GM18511 (cell line): ENCODE data around the gene ZNF134.
A peak's percentile ranks its signal among the peaks of the same experiment; 100 is the strongest.

Experiments
- ATAC-seq: cut with Tn5 transposase; IDR thresholded peaks from one replicate; pipeline ENCODE4 v1.9.1; 2021; ENCODE audit warnings: mild to moderate bottlenecking, moderate library complexity; ENCODE audit not compliant: unreplicated experiment

The ZNF134 gene

DNA sequence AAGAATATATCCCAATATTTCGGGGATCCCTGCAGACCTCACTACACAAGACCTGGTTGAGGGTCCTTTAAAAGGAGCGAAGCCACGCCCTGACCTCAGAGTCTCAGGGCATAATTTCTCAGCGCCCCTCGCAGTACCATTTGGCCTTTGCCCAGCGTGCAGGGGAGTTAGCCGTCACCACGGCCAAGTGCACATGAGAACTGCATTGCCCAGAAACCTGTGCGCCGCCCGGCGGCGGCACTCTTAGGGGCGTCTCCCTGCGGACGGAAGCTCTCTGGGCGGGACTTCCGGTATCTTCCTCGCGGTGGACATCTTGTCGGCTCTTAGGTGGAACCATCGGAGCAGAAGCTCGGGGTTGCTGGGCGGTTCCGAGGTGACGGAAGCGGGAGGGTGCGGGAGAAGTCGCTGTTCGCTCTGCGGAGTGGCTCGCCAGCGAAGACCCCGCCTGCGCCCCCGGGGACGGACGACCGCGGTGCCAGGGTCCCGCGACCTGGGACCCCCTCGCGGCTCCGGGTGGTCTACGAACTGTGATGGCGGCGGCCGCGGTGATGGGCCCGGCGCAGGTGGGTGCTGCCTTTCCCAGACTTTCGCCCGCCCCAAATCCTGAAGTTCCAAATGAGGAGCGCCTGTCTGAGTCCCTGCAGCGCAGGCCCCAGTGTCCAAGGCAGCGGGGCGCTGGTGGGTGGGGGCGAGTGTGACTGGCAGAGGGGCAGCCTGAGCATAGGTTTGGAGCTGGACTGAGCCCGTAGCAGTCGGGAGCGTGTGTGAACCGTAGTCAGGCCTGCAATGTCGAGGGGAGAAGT, at the start of gene ZNF134:
Gene ZNF134 (plus strand): TSS at position 302 of the 803 bp plus-strand sequence. CDS start 5,227 bp downstream, outside the sequence.
- peak; percentile 99 for ATAC-seq

DNA sequence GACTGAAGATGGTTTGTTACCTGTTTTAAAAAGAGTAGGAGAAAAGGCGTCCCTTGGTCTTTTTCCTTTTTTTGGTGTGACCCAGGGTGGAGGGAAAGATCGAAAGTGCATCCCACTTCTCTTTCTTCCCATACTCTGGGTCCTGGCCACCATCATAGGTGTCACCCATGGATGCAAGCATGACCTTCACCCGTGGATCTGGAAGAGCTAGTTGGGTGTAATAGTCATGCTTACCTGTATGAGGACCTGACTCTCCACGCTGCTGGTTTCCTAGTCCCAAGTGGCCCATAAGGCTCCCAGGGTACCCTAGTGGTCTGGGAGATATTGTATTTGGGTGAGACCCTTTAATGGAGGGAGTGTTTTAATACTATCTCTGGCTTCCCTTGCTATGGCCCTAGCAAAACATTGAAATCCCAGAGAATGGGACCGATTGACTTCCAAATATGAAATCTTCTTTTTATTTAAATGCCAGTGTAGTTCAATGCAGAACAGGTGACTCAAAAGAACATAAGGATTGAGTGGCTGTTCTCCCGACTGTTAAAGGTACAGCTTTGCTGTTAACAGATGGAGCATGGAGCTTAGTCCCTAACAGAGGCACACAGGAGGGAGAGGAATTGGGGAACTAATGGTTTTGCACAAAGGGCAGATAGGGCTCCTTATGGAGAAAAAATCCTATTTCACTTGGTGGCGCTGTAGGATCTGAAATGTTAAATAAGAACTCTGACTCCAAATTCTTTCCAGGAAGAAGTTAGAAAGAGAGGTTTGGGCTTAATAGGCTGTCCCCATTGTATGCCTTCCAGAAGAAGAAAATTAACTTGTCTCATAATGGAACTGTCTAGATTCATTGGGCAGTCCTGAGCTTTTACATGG, 47.4 kb upstream of the ZNF134 start:
- no peak for ATAC-seq

DNA sequence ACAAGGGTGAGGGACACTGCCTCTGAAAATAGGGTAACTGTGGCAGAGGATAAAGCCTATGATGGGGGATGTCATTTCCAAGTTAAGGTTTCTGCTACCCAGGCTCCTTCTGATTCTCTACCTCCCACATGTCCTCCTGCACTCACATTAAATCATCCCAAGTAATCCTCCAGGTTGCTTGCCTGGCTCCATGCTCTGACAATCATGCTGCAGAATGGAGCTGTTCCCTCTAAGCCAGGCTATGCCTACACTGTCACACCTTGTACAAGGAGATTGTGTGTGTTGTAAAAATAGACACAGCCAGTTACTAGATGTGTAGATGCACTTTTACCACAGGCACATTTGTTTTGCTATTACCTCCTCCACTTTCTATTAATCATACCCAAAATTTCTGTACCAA, 43.3 kb upstream of the ZNF134 start:
- ATAC-seq: no peak

DNA sequence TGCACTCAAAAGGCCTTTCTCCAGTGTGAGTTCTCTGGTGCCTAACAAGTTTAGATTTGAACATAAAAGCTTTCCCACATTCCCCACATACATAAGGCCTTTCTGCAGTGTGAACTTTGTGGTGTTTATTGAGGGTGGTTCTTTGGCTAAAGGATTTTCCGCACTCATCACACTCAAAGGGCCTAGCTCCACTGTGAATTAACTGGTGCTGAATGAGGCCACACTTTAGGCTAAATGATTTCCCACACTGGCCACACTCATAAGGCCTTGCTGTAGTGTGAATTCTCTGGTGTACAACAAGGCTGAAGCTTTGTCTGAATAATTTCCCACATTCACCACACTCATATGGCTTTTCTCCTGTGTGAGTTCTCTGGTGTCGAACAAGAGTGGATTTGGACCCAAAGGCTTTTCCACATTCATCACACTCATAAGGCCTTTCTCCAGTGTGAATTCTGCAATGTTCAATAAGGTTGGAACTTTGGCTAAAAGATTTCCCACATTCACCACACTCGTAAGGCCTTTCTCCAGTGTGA, 41.6 kb upstream of the ZNF134 start:
- no peak for ATAC-seq

DNA sequence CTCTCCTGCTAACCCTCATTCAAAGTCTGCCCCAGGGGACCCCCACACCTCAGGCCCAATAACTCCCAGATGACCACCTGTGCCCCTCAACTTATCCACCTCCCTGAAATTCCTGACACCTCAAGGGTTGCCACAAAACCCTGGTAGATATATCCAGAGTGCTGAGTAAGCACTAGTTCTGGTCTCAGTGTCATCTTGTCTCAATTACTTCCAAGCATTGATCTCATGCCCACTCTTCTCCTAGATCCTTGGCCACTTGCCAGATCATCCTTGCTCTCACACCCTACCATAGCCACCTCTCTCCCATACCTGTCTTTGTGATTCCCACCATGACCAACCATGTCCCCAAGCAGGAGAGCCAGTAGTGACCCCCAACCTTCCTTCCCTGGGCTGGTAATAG, 37.4 kb upstream of the ZNF134 start:
- no peak for ATAC-seq

DNA sequence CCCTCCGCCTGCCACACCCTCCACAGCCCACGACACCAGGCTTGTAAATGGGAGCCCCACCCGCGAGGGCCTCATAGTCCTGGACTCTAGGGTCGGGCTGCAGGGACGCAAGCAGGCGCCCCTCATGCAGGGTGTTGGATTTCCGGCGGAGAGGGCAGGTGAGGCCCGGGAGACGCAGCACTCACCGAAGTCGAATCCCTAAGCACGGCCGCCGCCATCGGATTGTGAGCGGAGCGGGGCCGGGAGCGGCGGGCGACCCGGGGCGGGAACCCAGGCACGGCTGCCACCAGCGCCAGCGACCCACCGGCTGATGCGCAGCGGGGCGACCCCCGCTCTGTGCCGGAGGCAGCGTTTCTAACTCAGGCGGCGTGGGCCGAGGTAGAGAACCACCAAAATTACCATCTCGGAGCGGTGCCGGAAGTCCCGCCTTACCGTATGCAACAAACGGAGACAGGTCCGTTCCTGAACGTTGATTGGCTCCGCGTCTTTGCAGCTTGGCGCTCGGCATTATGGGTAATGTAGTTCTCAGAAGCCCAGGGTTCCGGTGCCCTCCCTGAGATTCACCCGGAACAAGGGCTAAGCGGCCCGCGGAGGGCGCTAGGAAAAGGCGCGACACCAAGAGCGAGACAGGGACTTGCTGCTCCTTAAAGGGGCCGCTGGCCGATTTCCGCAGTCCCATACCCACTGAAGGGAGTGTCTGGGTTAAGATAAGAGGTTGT, 35.4 kb upstream of the ZNF134 start, which contains the start of gene ZNF416:
Gene ZNF416 (minus strand): TSS at position 425 of the 719 bp plus-strand sequence. CDS start 207 bp downstream, at position 218.
- peak; percentile 94 for ATAC-seq

DNA sequence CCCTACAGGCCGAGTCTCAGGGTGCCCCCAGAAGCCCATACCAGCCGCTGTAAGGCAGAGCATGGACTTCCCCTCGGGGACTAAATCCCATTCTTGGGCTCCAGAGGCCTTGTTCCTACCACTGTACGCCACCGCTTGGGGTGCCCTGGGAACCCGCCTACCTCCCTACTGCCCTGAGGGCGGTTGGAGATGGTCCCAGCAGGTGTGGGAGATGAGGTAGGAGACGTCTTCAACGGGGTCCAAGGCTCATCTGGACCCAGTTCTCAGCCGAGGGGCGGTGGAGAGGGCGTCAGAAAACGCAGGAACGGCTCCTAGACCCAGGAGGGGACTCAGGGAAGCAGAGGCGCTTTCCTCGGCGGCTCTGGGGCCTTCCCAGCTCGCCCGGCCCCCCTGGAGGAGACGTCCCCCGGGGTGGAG, 30.9 kb upstream of the ZNF134 start:
- no peak for ATAC-seq

DNA sequence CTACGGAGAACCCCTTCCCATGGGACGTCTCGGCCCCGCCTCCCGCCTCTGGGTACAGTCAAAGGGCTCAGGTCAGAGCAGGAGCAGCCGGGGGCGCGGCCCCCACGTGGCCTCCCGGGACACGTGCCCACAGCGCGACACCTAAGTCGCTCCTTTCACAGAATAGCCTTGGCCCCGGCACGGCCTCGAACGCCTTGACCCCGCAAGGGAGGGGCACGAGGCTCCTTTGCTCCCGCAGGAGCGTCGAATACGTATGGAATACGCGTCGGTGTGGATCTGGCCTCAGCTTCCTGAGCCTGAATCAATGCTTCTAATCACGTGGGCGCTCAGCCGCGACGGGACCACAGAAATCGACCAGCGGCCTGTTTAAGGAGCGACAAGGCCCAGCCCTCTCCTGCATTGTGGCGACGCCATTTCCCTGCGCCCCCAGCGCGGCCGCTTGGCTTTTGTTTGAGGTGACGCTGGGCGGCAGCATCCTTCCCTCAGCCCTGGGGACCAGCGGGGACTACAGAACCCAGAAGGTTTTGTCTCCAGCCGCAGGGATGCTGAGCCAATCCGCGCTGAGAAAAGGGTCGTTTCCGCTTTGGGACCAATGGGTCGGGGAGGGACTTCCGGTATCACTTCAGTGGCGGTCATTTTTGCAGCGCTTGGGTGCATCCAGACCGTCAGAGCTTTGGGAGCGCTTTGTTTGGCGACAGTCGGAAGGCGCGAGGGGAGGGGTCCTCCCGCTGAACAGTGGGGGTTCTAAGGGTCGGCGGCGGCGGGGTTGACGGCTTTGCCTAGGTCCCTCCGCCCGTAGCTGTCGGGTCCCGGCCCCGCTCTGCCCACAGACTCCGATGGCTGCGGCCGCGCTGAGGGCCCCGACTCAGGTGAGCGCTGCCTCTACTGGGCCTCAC, 30.3 kb upstream of the ZNF134 start, which contains the start of gene ZIK1:
Gene ZIK1 (plus strand): TSS at position 625 of the 896 bp plus-strand sequence. CDS start 212 bp downstream, at position 837.
- ATAC-seq: peak; percentile 92

DNA sequence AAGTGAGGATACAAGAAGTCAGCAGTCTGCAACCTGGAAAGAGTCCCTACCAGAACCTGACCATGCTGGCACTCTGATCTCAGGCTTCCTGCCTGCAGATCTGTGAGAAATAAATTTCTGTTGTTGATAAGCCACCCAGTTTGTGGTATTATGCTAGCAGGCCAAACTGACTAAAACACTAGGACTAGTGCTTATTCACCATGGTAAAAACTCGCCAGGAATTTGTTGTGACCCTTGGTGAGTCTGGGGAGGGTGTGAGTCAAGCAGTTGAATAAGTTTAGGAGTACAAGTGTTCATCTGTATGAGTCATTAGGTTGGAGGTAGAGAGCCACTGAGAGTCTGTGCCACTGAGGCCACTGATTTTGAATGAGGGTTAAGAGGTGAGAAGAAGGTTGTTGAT, 26.5 kb upstream of the ZNF134 start:
- ATAC-seq: no peak

DNA sequence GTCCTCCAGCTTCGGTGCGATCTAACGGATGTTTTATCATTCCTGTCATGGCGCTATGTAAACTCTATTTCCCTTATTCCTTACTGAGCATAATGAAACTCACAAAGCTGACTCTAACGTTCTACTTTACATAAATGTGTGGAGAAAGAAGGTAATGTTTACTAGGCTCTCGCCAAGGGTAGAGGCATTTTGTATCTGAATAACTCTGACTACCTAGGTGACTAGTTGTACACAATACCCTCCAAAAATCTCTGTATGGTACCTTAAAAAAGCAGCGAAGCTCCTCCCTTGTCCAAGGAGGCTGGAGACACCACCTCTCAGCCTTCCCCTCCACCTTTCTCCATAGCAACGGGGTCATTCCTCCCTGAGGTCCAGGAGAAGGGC, 14.7 kb upstream of the ZNF134 start:
- ATAC-seq: peak; percentile 38

DNA sequence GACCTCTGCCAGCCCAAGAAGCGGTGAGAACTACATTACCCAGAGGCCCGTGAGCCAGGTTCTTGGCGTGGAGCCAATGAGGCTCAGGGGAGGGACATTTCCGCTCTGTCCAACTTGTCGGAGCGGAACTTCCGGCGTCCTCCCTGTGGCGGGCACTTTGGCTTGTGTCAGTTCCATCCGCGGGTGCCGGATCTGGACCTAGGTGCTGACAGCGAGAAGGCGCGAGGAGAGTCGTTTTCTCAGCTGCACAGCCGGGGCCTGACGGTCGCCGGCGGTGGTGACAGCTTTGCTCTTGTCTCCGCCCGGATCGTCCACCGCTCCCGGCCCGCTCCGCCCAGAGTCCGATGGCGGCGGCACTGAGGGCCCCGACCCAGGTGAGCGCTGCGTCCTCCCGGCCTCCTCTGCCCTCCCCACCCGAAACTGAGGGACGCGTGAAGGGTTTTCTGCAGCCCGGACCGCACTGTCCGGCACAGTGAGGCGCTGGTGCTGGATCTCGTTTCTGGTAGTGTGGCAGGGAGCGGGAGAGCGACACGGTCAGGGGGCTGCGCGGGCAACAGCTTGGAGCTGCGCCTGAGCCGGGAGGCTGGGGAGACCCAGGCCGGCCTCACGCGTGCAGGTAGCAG, 14.2 kb upstream of the ZNF134 start, which contains the start of gene ZNF530:
Gene ZNF530 (plus strand): TSS at position 125 of the 623 bp plus-strand sequence. CDS start 4,461 bp downstream, outside the sequence.
- peak; percentile 99 for ATAC-seq

DNA sequence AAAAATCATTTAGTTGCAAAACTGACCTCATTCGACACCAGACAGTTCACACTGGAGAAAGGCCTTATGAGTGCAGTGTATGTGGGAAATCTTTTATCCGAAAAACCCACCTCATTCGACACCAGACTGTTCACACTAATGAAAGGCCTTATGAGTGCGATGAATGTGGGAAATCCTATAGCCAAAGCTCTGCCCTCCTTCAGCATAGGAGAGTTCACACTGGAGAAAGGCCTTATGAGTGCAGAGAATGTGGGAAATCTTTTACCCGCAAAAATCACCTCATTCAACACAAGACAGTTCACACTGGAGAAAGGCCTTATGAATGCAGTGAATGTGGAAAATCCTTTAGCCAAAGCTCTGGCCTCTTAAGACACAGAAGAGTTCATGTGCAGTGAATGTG, 7.1 kb upstream of the ZNF134 start:
- ATAC-seq: no peak

DNA sequence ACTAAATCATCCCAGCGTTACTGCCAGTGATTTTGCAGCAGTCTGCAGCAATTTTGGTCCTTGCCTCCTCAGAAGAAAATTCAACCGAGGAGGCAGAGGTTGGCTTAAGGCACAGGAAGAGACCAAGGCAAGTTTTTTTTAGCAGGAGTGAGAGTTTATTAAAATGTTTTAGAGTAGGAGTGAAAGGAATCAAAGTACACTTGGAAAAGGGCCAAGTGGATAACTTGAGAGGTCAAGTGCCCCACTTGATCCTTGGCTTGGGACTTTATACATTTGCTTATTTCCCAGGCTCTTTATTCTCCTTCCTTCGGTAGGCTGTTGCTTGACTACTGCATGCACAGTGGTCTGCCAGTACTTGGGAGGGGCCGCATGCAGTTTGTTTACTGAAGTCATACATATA, 2.9 kb upstream of the ZNF134 start:
- no peak for ATAC-seq

DNA sequence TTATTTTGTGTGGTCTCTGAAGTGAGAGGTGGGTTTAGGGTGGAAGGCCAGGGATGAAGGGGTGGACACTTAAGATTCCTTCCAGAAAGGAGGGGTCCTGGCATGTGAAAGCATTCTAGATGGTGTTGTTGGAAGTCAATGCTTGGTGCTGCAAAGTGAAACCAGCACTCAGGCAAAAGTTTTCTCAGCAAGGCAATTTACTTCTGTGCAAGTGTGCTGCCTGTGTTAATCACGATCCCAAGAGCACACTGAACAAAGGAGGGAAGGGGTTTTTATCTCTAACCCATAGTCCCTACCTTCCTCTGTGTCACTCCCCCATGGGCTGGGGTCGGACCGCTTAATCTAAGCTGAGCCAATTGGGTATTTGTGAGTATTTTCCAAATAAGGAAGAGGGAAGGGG, 1.3 kb downstream of the ZNF134 start:
- no peak for ATAC-seq

DNA sequence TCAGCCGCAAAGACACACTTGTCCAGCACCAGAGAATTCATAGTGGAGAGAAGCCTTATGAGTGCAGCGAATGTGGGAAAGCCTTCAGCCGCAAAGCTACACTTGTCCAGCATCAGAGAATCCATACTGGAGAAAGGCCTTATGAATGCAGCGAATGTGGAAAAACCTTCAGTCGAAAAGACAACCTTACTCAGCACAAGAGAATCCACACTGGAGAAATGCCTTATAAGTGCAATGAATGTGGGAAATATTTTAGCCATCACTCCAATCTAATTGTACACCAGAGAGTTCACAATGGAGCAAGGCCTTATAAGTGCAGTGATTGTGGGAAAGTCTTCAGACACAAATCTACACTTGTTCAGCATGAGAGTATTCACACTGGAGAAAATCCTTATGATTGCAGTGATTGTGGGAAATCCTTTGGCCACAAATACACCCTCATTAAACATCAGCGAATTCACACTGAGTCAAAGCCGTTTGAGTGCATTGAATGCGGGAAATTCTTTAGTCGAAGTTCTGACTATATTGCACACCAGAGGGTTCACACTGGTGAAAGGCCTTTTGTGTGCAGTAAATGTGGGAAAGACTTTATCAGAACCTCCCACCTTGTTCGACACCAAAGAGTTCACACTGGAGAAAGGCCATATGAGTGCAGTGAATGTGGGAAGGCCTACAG, 6.8 kb downstream of the ZNF134 start:
- ATAC-seq: no peak

DNA sequence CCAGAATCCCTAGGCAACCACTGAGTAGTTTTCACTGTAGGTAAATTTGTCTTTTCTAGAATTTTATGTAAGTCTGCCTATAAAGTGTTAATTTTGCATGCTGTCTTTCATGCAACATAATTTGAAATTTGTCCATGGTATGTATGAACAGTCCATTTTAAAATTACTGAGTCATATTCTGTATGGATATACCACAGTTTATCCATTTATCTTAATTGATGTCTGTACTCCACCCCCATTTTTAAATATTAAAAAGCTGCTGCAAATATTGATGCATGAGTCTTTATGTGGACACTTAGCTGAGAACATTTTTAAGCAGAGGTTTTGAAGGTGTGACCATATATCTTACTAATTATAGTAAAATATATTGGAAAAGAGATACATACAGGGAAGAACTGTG, 9.0 kb downstream of the ZNF134 start:
- ATAC-seq: no peak

DNA sequence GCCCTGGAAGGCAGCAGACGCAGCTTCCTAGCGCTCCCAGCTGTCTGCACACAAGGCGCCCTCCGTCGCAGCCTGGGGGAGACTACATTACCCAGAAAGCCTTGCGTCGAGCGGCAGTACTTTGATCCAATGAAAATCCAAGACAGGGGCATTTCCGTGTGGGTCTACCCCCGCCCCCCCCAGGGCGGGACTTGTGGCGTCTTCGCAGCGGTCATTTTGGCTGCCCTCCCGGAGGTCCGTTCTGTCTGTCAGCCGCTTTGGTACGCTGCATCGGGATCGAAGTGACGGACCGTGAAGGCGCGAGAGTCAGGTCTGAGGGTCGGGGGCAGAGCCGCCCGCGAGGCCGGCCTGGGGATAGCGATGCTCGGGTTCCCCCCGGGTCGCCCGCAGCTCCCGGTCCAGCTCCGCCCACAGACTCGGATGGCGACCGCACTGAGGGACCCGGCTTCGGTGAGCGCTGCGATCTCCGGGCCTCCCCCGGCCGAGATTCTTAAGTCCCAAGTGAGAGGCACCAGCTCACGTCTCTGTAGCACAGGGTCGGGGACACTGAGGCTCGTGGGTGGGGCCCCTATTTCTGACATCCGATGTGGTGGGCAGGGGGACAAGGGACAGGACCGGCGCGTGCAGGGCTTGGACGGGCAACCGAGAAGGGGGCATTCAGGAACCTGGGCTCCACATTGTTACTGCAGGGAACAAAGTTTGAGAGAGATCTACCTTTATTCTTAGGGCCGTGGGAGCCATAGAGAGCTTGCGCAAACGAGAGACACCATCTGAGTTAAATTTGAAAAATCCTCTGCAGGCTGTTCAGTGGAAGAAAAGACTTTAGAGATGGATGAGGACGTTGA, 19.2 kb downstream of the ZNF134 start, which contains the start of gene ZNF211:
Gene ZNF211 (plus strand): TSS at position 182 of the 845 bp plus-strand sequence. CDS start 179 bp downstream, at position 361.
- peak; percentile 99 for ATAC-seq

DNA sequence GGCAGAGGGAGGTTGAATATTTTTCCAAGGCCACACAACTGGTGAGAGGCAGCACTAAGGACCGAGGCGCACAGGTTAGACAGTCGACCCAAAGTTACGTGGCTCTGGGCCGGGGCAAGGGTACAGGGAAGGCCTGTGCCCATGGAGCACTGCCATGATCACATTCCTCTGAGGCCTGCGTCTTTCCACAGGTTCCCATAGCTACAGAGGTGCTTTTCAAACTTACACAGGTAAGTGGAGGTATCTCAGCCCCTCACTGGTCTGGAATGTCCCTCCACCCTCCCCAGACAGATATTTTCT, 19.7 kb downstream of the ZNF134 start:
- ATAC-seq: no peak
